A673 (cell line): ENCODE data around the gene PIGH. TPM values are rescaled to one million over a fixed set of nuclear protein-coding genes. Genes with fewer than 3 reads are reported as not detected.

ENCODE experiments used
- BruUV-seq: library from RNA; stranded (reverse); fragments of 400-500 nt; replicated peaks from 2 replicates; lab custom pipeline; 2021; lab: Mats Ljungman, UMichigan
- CTCF ChIA-PET: fragments of 300-600 bp; sonication (Branson Sonifier 250); formaldehyde crosslinking; loops from one replicate; lab custom pipeline; 2022; ENCODE audit warnings: antibody characterized with exemption; lab: Charles Lee
- POLR2A ChIA-PET: fragments of 300-600 bp; sonication (Branson Sonifier 250); formaldehyde crosslinking; loops from one replicate; lab custom pipeline; 2022; ENCODE audit warnings: antibody characterized with exemption; ENCODE audit not compliant: low non-redundant PET; lab: Charles Lee
- DNase-seq: peaks from one replicate; pipeline ENCODE4 v3.0.0-alpha.2; 2015; ENCODE audit warnings: low spot score
- H3K27ac ChIP-seq: fragments of 200-600 bp; sonication (generic); 2 replicates; pipeline ENCODE4 v1.5.1; 2016; ENCODE audit warnings: mixed run types, low read depth, mild to moderate bottlenecking, mixed read lengths, antibody characterized with exemption, low read length; ENCODE audit not compliant: poor library complexity, severe bottlenecking
- H3K27me3 ChIP-seq: fragments of 200-600 bp; sonication (generic); replicated peaks from 2 replicates; pipeline ENCODE4 v1.6.1; 2017; ENCODE audit warnings: mixed run types, low read depth, mild to moderate bottlenecking, mixed read lengths, antibody characterized with exemption, low read length; ENCODE audit not compliant: insufficient read depth, poor library complexity
- H3K36me3 ChIP-seq: fragments of 200-600 bp; sonication (generic); 2 replicates; pipeline ENCODE4 v1.6.1; 2016; ENCODE audit warnings: mixed run types, mild to moderate bottlenecking, mixed read lengths, antibody characterized with exemption, low read length; ENCODE audit not compliant: insufficient read depth, poor library complexity, severe bottlenecking
- H3K4me1 ChIP-seq: fragments of 200-600 bp; sonication (generic); 2 replicates; pipeline ENCODE4 v1.6.1; 2017; ENCODE audit warnings: mixed run types, mild to moderate bottlenecking, mixed read lengths, antibody characterized with exemption, low read length; ENCODE audit not compliant: insufficient read depth, poor library complexity, severe bottlenecking
- H3K4me3 ChIP-seq: fragments of 200-600 bp; sonication (generic); 2 replicates; pipeline ENCODE4 v1.5.1; 2016; ENCODE audit warnings: low read depth, mixed run types, mild to moderate bottlenecking, mixed read lengths, low read length; ENCODE audit not compliant: poor library complexity, severe bottlenecking
- H3K9me3 ChIP-seq: fragments of 200-600 bp; sonication (generic); 2 replicates; pipeline ENCODE4 v1.6.1; 2016; ENCODE audit warnings: mixed run types, low read depth, mild to moderate bottlenecking, mixed read lengths, antibody characterized with exemption, low read length; ENCODE audit not compliant: poor library complexity, severe bottlenecking
- EZH2 ChIP-seq: fragments of 200-600 bp; sonication (generic); IDR thresholded peaks from 2 replicates; pipeline ENCODE4 v1.6.1; 2017; ENCODE audit warnings: borderline replicate concordance, low read depth, mild to moderate bottlenecking, mixed read lengths, antibody characterized with exemption, low read length; ENCODE audit not compliant: poor library complexity, severe bottlenecking
- intact Hi-C: fragments of 100-400 bp; cut with micrococcal nuclease; formaldehyde crosslinking; loops from one replicate; pipeline ENCODE4 v1.10.0; 2022; ENCODE audit not compliant: unreplicated experiment
- total RNA-seq: library from RNA; stranded (reverse); gene quantifications from 2 replicates; pipeline ENCODE4 v1.2.3, GENCODE V29; 2021
- TF ChIP-seq, protein P1 (sequence below): fragments of 300-800, 200-600 bp; sonication (generic); conservative IDR thresholded peaks from 2 replicates; pipeline ENCODE4 v1.5.1; 2017; ENCODE audit warnings: low read depth, mild to moderate bottlenecking, antibody characterized with exemption, low read length, moderate library complexity, mixed read lengths

The PIGH gene
- total RNA-seq, 1 experiment from 2014 or later, result 25.7 TPM

DNA sequence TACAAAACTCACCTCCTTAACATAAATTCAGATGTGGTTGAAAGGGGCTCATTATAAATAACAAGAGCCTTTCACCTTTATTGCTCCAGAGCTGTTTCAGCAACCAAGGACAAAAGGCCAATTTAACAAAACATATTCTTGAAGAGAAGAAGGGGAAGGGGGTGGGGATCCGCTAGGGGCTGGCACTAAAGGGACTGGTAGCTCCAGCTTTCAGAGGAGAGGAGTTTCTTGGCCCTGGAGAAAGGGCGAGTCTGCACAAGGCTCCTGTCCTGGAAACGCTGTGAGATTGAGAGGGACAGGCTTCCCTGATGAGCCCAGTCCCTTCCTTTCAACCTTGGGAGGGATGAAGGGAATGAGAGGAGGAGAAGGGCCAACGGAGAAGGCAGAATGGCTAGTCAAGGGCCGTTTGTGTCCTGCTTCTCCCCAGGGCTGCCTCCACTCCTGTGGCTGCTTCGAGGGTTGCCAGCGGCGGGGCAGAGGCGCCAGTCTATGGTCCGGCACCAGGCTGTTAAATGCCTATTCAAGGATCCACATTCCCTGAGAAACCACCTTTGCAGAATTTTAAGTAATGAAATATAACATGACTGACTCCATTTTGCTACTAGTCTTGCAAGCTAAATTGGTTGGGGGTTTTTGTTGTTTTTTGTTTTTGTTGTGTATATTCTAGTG lies 9.7 kb upstream of the PIGH start:
- no peaks in the 10 kb centered on the region for H3K9me3 ChIP-seq
- H3K4me3 ChIP-seq, result no peak overlapping the region
- H3K27ac ChIP-seq, result no peak overlapping the region
- H3K4me1 ChIP-seq, result no peaks in the 10 kb centered on the region
- CTCF ChIA-PET, result no interaction called here
- no peaks in the 10 kb centered on the region for H3K36me3 ChIP-seq
- POLR2A ChIA-PET, result no interaction called here
- no peak for TF ChIP-seq EZH2
- TF ChIP-seq, protein P1, sequence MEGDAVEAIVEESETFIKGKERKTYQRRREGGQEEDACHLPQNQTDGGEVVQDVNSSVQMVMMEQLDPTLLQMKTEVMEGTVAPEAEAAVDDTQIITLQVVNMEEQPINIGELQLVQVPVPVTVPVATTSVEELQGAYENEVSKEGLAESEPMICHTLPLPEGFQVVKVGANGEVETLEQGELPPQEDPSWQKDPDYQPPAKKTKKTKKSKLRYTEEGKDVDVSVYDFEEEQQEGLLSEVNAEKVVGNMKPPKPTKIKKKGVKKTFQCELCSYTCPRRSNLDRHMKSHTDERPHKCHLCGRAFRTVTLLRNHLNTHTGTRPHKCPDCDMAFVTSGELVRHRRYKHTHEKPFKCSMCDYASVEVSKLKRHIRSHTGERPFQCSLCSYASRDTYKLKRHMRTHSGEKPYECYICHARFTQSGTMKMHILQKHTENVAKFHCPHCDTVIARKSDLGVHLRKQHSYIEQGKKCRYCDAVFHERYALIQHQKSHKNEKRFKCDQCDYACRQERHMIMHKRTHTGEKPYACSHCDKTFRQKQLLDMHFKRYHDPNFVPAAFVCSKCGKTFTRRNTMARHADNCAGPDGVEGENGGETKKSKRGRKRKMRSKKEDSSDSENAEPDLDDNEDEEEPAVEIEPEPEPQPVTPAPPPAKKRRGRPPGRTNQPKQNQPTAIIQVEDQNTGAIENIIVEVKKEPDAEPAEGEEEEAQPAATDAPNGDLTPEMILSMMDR, result no peak
- H3K27me3 ChIP-seq, result no peaks in the 10 kb centered on the region
- BruUV-seq, result no TSS peak
- intact Hi-C loops, result no loop called here
- DNase-seq, result no peak

DNA sequence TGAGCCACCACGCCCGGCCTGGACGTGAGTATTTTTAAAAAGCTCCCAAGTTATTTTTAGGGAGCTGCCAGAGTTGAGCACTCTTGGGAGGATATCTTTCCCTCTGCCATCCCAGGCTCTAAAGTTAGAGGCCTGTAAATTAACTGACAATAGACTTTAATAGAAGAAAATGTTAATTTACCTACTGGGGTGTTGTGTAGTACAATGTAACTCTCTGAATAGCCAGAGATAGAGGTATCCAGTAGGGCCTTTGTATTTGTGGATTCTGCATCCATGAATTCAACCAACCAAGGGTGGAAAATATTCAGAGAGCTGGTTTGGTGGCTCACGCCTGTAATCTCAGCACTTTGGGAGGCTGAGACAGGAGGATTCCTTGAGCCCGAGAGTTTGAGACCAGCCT lies 7.6 kb upstream of the PIGH start:
- H3K27ac ChIP-seq, result no peak overlapping the region
- no peak overlapping the region for H3K4me3 ChIP-seq
- intact Hi-C loops, result no loop called here
- POLR2A ChIA-PET, result no interaction called here
- no peaks in the 10 kb centered on the region for H3K36me3 ChIP-seq
- TF ChIP-seq, protein P1, result no peak
- no peak for TF ChIP-seq EZH2
- no TSS peak for BruUV-seq
- H3K4me1 ChIP-seq, result no peaks in the 10 kb centered on the region
- H3K27me3 ChIP-seq, result no peaks in the 10 kb centered on the region
- CTCF ChIA-PET, result no interaction called here
- no peaks in the 10 kb centered on the region for H3K9me3 ChIP-seq
- DNase-seq, result no peak

DNA sequence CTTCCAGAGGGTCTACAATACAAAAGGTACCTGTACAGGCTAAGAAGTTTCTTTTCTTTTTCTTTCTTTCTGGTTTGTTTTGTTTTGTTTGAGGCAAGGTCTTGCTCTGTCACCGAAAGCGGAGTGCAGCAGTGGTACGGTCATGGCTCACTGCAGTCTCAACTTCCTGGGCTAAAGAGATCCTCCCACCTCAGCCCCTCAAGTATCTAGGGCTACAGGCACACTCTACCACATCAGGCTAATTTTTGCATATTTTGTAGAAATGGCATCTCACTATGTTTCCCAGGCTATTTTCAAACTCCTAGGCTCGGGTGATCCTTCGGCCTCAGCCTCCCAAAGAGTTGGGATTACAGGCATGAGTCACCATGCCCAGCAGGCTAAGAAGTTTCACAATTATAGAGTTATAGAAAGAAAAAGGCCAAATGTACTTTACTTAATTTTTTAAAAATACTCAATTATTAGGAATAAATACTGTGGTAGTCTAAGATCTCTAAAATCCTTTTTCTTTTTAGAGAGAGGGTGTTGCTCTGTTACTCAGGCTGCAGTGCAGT lies 3.0 kb upstream of the PIGH start:
- Histone ChIP-seq H3K4me3 (no peak overlapping the region), H3K9me3 (no peaks in the 10 kb centered on the region), H3K36me3 (no peaks in the 10 kb centered on the region), H3K4me1 (no peaks in the 10 kb centered on the region), H3K27me3 (no peaks in the 10 kb centered on the region), H3K27ac (no peak overlapping the region)
- TF ChIP-seq, protein P1, result no peak
- TF ChIP-seq EZH2, result no peak
- POLR2A ChIA-PET, result no interaction called here
- intact Hi-C loops, result no loop called here
- DNase-seq, result no peak
- no TSS peak for BruUV-seq
- CTCF ChIA-PET, result no interaction called here
